Endothelial cell of umbilical vein (primary cell): ENCODE data around the gene HEYL. TPM values are rescaled to one million over a fixed set of nuclear protein-coding genes. Genes with fewer than 3 reads are reported as not detected.

Experiments
- BruUV-seq: library from RNA; stranded (reverse); fragments of 400-500 nt; replicated peaks from 2 replicates; lab custom pipeline; 2021; lab: Mats Ljungman, UMichigan
- CTCF ChIA-PET: fragments of 300-600, 350-600 bp; sonication (Branson Sonifier 250); formaldehyde crosslinking; loops from one replicate; lab custom pipeline; 2021; ENCODE audit warnings: antibody characterized with exemption, inconsistent platforms; lab: Charles Lee
- POLR2A ChIA-PET: fragments of 300-600, 350-600 bp; sonication (Branson Sonifier 250); formaldehyde crosslinking; loops from one replicate; lab custom pipeline; 2021; ENCODE audit warnings: antibody characterized with exemption, inconsistent platforms; lab: Charles Lee
- DNase-seq: peaks from one replicate; pipeline ENCODE4 v3.0.0-alpha.2; 2011; ENCODE audit warnings: low read depth, low spot score
- FAIRE-seq: peaks from 2 replicates; lab custom pipeline; 2011; peaks lifted over from hg19 to GRCh38; lab: Jason Lieb, UNC
- H2AFZ ChIP-seq: 2 replicates; pipeline ENCODE4 v1.6.0; 2012; ENCODE audit warnings: low read depth, low read length, control low read depth, inconsistent platforms
- H3K27ac ChIP-seq: 2 replicates; pipeline ENCODE4 v1.5.1; 2011; ENCODE audit warnings: low read depth, mild to moderate bottlenecking, control low read depth, low read length, moderate library complexity; ENCODE audit not compliant: insufficient read depth
- H3K27me3 ChIP-seq, 2 experiments: 2 replicates each; pipeline versions ENCODE4 v1.6.0 to v1.6.1; 2011; ENCODE audit warnings: low read length in 2 of 2, mixed read lengths in 1 of 2; ENCODE audit not compliant: control insufficient read depth in 2 of 2, insufficient read depth in 2 of 2
- H3K36me3 ChIP-seq, 2 experiments: 2 replicates in 1 of 2; 3 replicates in 1 of 2; pipeline ENCODE4 v1.5.1; 2011; ENCODE audit warnings: low read length in 2 of 2, mild to moderate bottlenecking in 1 of 2, moderate library complexity in 1 of 2; ENCODE audit not compliant: control insufficient read depth in 2 of 2, insufficient read depth in 2 of 2; ENCODE audit errors: extremely low read depth in 1 of 2
- H3K4me1 ChIP-seq: 3 replicates; pipeline ENCODE4 v1.5.1; 2011; ENCODE audit warnings: mild to moderate bottlenecking, low read length; ENCODE audit not compliant: control insufficient read depth, insufficient read depth; ENCODE audit errors: extremely low read depth
- H3K4me2 ChIP-seq: 2 replicates; pipeline ENCODE4 v1.6.1; 2011; ENCODE audit warnings: low read length, control low read depth, mixed read lengths; ENCODE audit not compliant: insufficient read depth
- H3K4me3 ChIP-seq, 3 experiments: fragments of 200-600 bp in 1 of 3; sonication (generic), shearing (Covaris generic) in 1 of 3; replicated peaks in 1 of 3; 2 replicates each; pipeline ENCODE4 v1.5.1; 2011 to 2016; ENCODE audit warnings: control low read depth in 3 of 3, low read length in 3 of 3, mild to moderate bottlenecking in 2 of 3, inconsistent platforms in 1 of 3, low read depth in 1 of 3, moderate library complexity in 1 of 3; ENCODE audit not compliant: insufficient read depth in 1 of 3
- H3K79me2 ChIP-seq: 2 replicates; pipeline ENCODE4 v1.6.0; 2012; ENCODE audit warnings: low read length, inconsistent platforms; ENCODE audit not compliant: control insufficient read depth, insufficient read depth
- H3K9ac ChIP-seq: replicated peaks from 2 replicates; pipeline ENCODE3; 2011; ENCODE audit warnings: low read length, control low read depth; ENCODE audit not compliant: insufficient read depth; ENCODE audit errors: extremely low read depth
- H3K9me1 ChIP-seq: replicated peaks from 3 replicates; pipeline ENCODE4 v1.6.0; 2011; ENCODE audit warnings: mild to moderate bottlenecking, low read length; ENCODE audit not compliant: control insufficient read depth, insufficient read depth; ENCODE audit errors: extremely low read depth
- H3K9me3 ChIP-seq: replicated peaks from 2 replicates; pipeline ENCODE4 v1.5.1; 2012; ENCODE audit warnings: low read length, inconsistent platforms; ENCODE audit not compliant: control insufficient read depth, insufficient read depth
- H4K20me1 ChIP-seq: replicated peaks from 2 replicates; pipeline ENCODE3; 2011; ENCODE audit warnings: mild to moderate bottlenecking, low read length; ENCODE audit not compliant: control insufficient read depth, insufficient read depth; ENCODE audit errors: extremely low read depth
- CTCF ChIP-seq, 2 donors: IDR thresholded peaks; 1 replicate in 1 of 2; 2 replicates in 1 of 2; pipeline ENCODE4 v1.5.1; 2011; ENCODE audit warnings: low read length in 2 of 2, mild to moderate bottlenecking in 2 of 2, moderate library complexity in 2 of 2, control low read depth in 1 of 2, inconsistent platforms in 1 of 2, low read depth in 1 of 2; ENCODE audit not compliant: insufficient read depth in 1 of 2; ENCODE audit errors: extremely low read depth in 1 of 2
- EZH2 ChIP-seq: IDR thresholded peaks from 2 replicates; pipeline ENCODE4 v1.6.1; 2012; ENCODE audit warnings: borderline replicate concordance, low read depth, mild to moderate bottlenecking, moderate library complexity, low read length, inconsistent platforms; ENCODE audit not compliant: severe bottlenecking
- FOS ChIP-seq: IDR thresholded peaks from 2 replicates; pipeline ENCODE4 v1.6.1; 2011; ENCODE audit warnings: mild to moderate bottlenecking, low read length, moderate library complexity, borderline replicate concordance; ENCODE audit not compliant: insufficient read depth
- GATA2 ChIP-seq: IDR thresholded peaks from 2 replicates; pipeline ENCODE4 v1.7.0; 2011; ENCODE audit warnings: low read depth, mild to moderate bottlenecking, moderate library complexity, mixed read lengths, low read length; ENCODE audit not compliant: insufficient read length, insufficient read depth
- JUN ChIP-seq: IDR thresholded peaks from 2 replicates; pipeline ENCODE4 v1.6.1; 2011; ENCODE audit warnings: borderline replicate concordance, low read depth; ENCODE audit not compliant: insufficient read length, insufficient read depth
- MAX ChIP-seq: IDR thresholded peaks from 2 replicates; pipeline ENCODE4 v1.6.1; 2011; ENCODE audit not compliant: insufficient read depth, insufficient read length
- MYC ChIP-seq: IDR thresholded peaks from one replicate; pipeline ENCODE4 v1.6.1; 2011; ENCODE audit warnings: mild to moderate bottlenecking, low read depth, low read length
- POLR2A ChIP-seq: IDR thresholded peaks from 2 replicates; pipeline ENCODE4 v1.6.1; 2012; ENCODE audit warnings: low read depth, mild to moderate bottlenecking, control low read depth, low read length
- POLR2AphosphoS5 ChIP-seq: IDR thresholded peaks from 2 replicates; pipeline ENCODE4 v1.6.1; 2012; ENCODE audit warnings: low read depth, mild to moderate bottlenecking, control low read depth, low read length, moderate library complexity; ENCODE audit not compliant: insufficient read depth
- dilution Hi-C: fragments of 300-500 bp; cut with MboI; formaldehyde crosslinking; loops from one replicate; pipeline ENCODE4 v1.15.0; 2019; ENCODE audit warnings: low sequenced_read_pairs; ENCODE audit not compliant: extremely low pct_ligation_motif_present
- intact Hi-C: fragments of 100-400 bp; cut with micrococcal nuclease; formaldehyde crosslinking; loops from one replicate; pipeline ENCODE4 v1.10.0; 2022
- polyA plus RNA-seq, 4 experiments: library from polyadenylated mRNA; depleted of rRNA in 3 of 4; stranded (reverse) in 3 of 4; unstranded in 1 of 4; fragments of >200 nt; gene quantifications; 2 replicates each; pipeline versions ENCODE4 v1.2.1 to v1.2.3, GENCODE V29; 2011 to 2012; ENCODE audit warnings: missing spikeins in 1 of 4
- total RNA-seq: library from RNA; stranded (reverse); gene quantifications from 2 replicates; pipeline ENCODE4 v1.2.3, GENCODE V29; 2021

The HEYL gene
- total and polyA plus RNA-seq, 2 donors (not counting 3 experiments of a cell fraction or from before 2014, with no cell fraction given): not detected

- no peaks in the 10 kb centered on the region for H3K4me1 ChIP-seq
- no peaks in the 10 kb centered on the region for H3K79me2 ChIP-seq
- no peak overlapping the region for H3K4me3 ChIP-seq
- H3K27ac ChIP-seq: no peak overlapping the region
- no peaks in the 10 kb centered on the region for H4K20me1 ChIP-seq
- no peak overlapping the region for H3K9ac ChIP-seq
- intact Hi-C loops: no loop called here
- no TSS peak for BruUV-seq
- no peak overlapping the region for H3K4me2 ChIP-seq
- peaks cover 56 to 57% of the 10 kb centered on the region in 2 experiments for H3K27me3 ChIP-seq
- no peak for TF ChIP-seq MYC
- TF ChIP-seq FOS: no peak
- TF ChIP-seq EZH2: peak; percentile 69
- peak overlapping the region; percentile 26 for H2AFZ ChIP-seq
- ChIA-PET CTCF (interaction anchor here (0.9 to 1.2 kb wide), 3 partner anchors 11 to 30 kb away, joined by 3 to 4 read pairs (median 3); partner anchors contain the start of gene NT5C1A), POLR2A (no interaction called here)
- no peaks in the 10 kb centered on the region for H3K9me3 ChIP-seq
- FAIRE-seq: no peak
- H3K36me3 ChIP-seq: no peaks in the 10 kb centered on the region
- dilution Hi-C loops: no loop called here
- H3K9me1 ChIP-seq: no peaks in the 10 kb centered on the region
- no peak for DNase-seq
These were observed 44.3 kb upstream of the HEYL start for GRCh38 chr1:39683591-39684312.

GRCh38 chr1:39681999-39682398 lies 42.6 kb upstream of the HEYL start:
- Histone ChIP-seq H2AFZ (no peak overlapping the region), H3K4me1 (no peaks in the 10 kb centered on the region), H3K79me2 (no peaks in the 10 kb centered on the region), H3K9me3 (no peaks in the 10 kb centered on the region), H3K4me3 (no peak overlapping the region), H4K20me1 (no peaks in the 10 kb centered on the region), H3K4me2 (no peak overlapping the region), H3K36me3 (no peaks in the 10 kb centered on the region), H3K9ac (no peak overlapping the region), H3K27ac (no peak overlapping the region), H3K27me3 (peaks cover 45 to 50% of the 10 kb centered on the region in 2 experiments), H3K9me1 (no peaks in the 10 kb centered on the region)
- no peak for FAIRE-seq
- ChIA-PET CTCF (interaction anchor here (0.8 to 3.1 kb wide), 6 partner anchors 11 to 76 kb away, joined by 3 to 29 read pairs (median 4); partner anchors contain the start of gene NT5C1A), POLR2A (no interaction called here)
- dilution Hi-C loops (no loop called here), intact Hi-C loops (no loop called here)
- no TSS peak for BruUV-seq
- no peak for DNase-seq
- TF ChIP-seq MYC (no peak), GATA2 (no peak), FOS (no peak), POLR2A (no peak), CTCF (IDR thresholded peaks at IDR 0.05; ENCODE audit: extremely low read depth in 1 of 2, insufficient read depth in 1 of 2, low read depth in 1 of 2, low read length in 2 of 2) (no peak), JUN (no peak), POLR2AphosphoS5 (no peak), EZH2 (no peak), MAX (no peak)
